ENCODE results near the gene HYAL3.

GRCh38 chr3:50302095-50303012 lies 3.1 kb upstream of the HYAL3 start:
- no peak for TF ChIP-seq POLR2AphosphoS5 (IDR thresholded peaks at IDR 0.05; ENCODE audit: borderline replicate concordance, low read depth, low read length)
- TF ChIP-seq EZH2 (IDR thresholded peaks at IDR 0.05): no peak
- TF ChIP-seq FOXP2 (optimal IDR thresholded peaks at IDR 0.05; ENCODE audit: control extremely low read depth, extremely low read length, insufficient read depth): no peak
